NCI-H1694 treated with DMSO at 0.1 percent for 48 hours (cell line): ENCODE results near the gene MRFAP1.
"Not testable (repeated sequence)": the region's sequence is repeated elsewhere in the genome, so short reads cannot be mapped to it uniquely, and the experiment has no call there.

Experiments used
- DNase-seq: peaks from one replicate; lab custom pipeline; 2025; lab: John Stamatoyannopoulos, UW

Gene MRFAP1

GRCh38 chr4:6634746-6635145 lies 5.7 kb upstream of the MRFAP1 start:
- no peak for DNase-seq

GRCh38 chr4:6639137-6639680 lies 1.3 kb upstream of the MRFAP1 start:
- no peak for DNase-seq

GRCh38 chr4:6641164-6641970 lies 882 bp downstream of the MRFAP1 start:
- no peak for DNase-seq

GRCh38 chr4:6641971-6642320 lies 1.5 kb downstream of the MRFAP1 start:
- DNase-seq: no peak

- DNase-seq: no peak
Observed at GRCh38 chr4:6643141-6643847, 2.8 kb downstream of the MRFAP1 start.

GRCh38 chr4:6644792-6645530 lies 4.5 kb downstream of the MRFAP1 start:
- no peak for DNase-seq

- no peak for DNase-seq
Observed at GRCh38 chr4:6647169-6647568, 6.7 kb downstream of the MRFAP1 start.

- DNase-seq: no peak
Observed at GRCh38 chr4:6647582-6648230, 7.2 kb downstream of the MRFAP1 start.

GRCh38 chr4:6649216-6649615 lies 8.7 kb downstream of the MRFAP1 start:
- DNase-seq: no peak

GRCh38 chr4:6654211-6654610 lies 13.7 kb downstream of the MRFAP1 start:
- DNase-seq: not testable (repeated sequence)

GRCh38 chr4:6655291-6655690 lies 14.8 kb downstream of the MRFAP1 start:
- DNase-seq: not testable (repeated sequence)

GRCh38 chr4:6655924-6656323 lies 15.4 kb downstream of the MRFAP1 start:
- no peak for DNase-seq

- no peak for DNase-seq
Observed at GRCh38 chr4:6657242-6658208, 17.0 kb downstream of the MRFAP1 start.

GRCh38 chr4:6658209-6658595 lies 17.7 kb downstream of the MRFAP1 start:
- DNase-seq: no peak

- no peak for DNase-seq
Observed at GRCh38 chr4:6658597-6659075, 18.2 kb downstream of the MRFAP1 start.

GRCh38 chr4:6659897-6660296 lies 19.4 kb downstream of the MRFAP1 start:
- DNase-seq: no peak

GRCh38 chr4:6660430-6660829 lies 19.9 kb downstream of the MRFAP1 start:
- no peak for DNase-seq

GRCh38 chr4:6662591-6662990 lies 22.1 kb downstream of the MRFAP1 start:
- DNase-seq: no peak

- DNase-seq: no peak
Observed at GRCh38 chr4:6663596-6664393, 23.3 kb downstream of the MRFAP1 start.

- no peak for DNase-seq
Observed at GRCh38 chr4:6665320-6665654, 24.8 kb downstream of the MRFAP1 start.
